Measurements from ENCODE around the gene MAPK7. TPM values are rescaled to one million over a fixed set of nuclear protein-coding genes. Genes with fewer than 3 reads are reported as not detected.

Gene MAPK7
- total RNA-seq, 1 donor from 2014 or later, result 25.1 TPM

- TF ChIP-seq EZH2 (IDR thresholded peaks at IDR 0.05; ENCODE audit: insufficient read depth, low read length) (no peak), CTCF (IDR thresholded peaks at IDR 0.05; ENCODE audit: insufficient read depth, low read depth, low read length) (no peak)
- H3K4me1 ChIP-seq (ENCODE audit: insufficient read depth, low read length), result peaks cover 13% of the 10 kb centered on the region
- H4K20me1 ChIP-seq (ENCODE audit: insufficient read depth, low read length), result no peaks in the 10 kb centered on the region
- Mint-ChIP-seq H3K27ac (ENCODE audit: unreplicated experiment) (no peak overlapping the region), H3K36me3 (ENCODE audit: low read depth, unreplicated experiment) (peaks cover 5% of the 10 kb centered on the region), H3K27me3 (ENCODE audit: low read depth, unreplicated experiment) (peaks cover 7% of the 10 kb centered on the region), H3K4me1 (ENCODE audit: low read depth, unreplicated experiment) (peaks cover 6% of the 10 kb centered on the region), H3K9me3 (ENCODE audit: unreplicated experiment) (no peaks in the 10 kb centered on the region), H3K4me3 (ENCODE audit: unreplicated experiment) (no peak overlapping the region)
- H2AFZ ChIP-seq (ENCODE audit: low read depth, low read length), result no peak overlapping the region
- DNase-seq (ENCODE audit: low read depth) (no peak), FAIRE-seq (no peak)
- no peaks in the 10 kb centered on the region for H3K9me3 ChIP-seq (ENCODE audit: insufficient read depth, low read depth, low read length)
- no peaks in the 10 kb centered on the region for H3K79me2 ChIP-seq (ENCODE audit: insufficient read depth, low read length)
- no peak overlapping the region for H3K9ac ChIP-seq (ENCODE audit: low read length)
- no peaks in the 10 kb centered on the region for H3K27me3 ChIP-seq (ENCODE audit: insufficient read depth, low read length)
- no peak overlapping the region for H3K4me3 ChIP-seq (ENCODE audit: insufficient read depth, low read depth, low read length)
- no peak overlapping the region for H3K4me2 ChIP-seq (ENCODE audit: low read length)
- no peak overlapping the region for H3K27ac ChIP-seq (ENCODE audit: low read depth, low read length)
- H3K36me3 ChIP-seq (ENCODE audit: insufficient read depth, low read length), result no peaks in the 10 kb centered on the region
Measured at GRCh38 chr17:19365833-19366636, 12.3 kb upstream of the MAPK7 start.

- Histone ChIP-seq H3K4me1 (ENCODE audit: insufficient read depth, low read length) (peaks cover 10% of the 10 kb centered on the region), H3K9me3 (ENCODE audit: insufficient read depth, low read depth, low read length) (no peaks in the 10 kb centered on the region), H3K27me3 (ENCODE audit: insufficient read depth, low read length) (no peaks in the 10 kb centered on the region), H4K20me1 (ENCODE audit: insufficient read depth, low read length) (no peaks in the 10 kb centered on the region), H2AFZ (ENCODE audit: low read depth, low read length) (no peak overlapping the region), H3K9ac (ENCODE audit: low read length) (no peak overlapping the region), H3K4me3 (ENCODE audit: insufficient read depth, low read depth, low read length) (no peak overlapping the region), H3K4me2 (ENCODE audit: low read length) (no peak overlapping the region), H3K79me2 (ENCODE audit: insufficient read depth, low read length) (no peaks in the 10 kb centered on the region), H3K36me3 (ENCODE audit: insufficient read depth, low read length) (no peaks in the 10 kb centered on the region), H3K27ac (ENCODE audit: low read depth, low read length) (no peak overlapping the region)
- Mint-ChIP-seq H3K27me3 (ENCODE audit: low read depth, unreplicated experiment) (peaks cover 7% of the 10 kb centered on the region), H3K4me3 (ENCODE audit: unreplicated experiment) (no peak overlapping the region), H3K9me3 (ENCODE audit: unreplicated experiment) (no peaks in the 10 kb centered on the region), H3K36me3 (ENCODE audit: low read depth, unreplicated experiment) (peaks cover 2% of the 10 kb centered on the region), H3K4me1 (ENCODE audit: low read depth, unreplicated experiment) (peaks cover 9% of the 10 kb centered on the region), H3K27ac (ENCODE audit: unreplicated experiment) (no peak overlapping the region)
- DNase-seq (ENCODE audit: low read depth), result no peak
- FAIRE-seq, result no peak
- TF ChIP-seq EZH2 (IDR thresholded peaks at IDR 0.05; ENCODE audit: insufficient read depth, low read length) (no peak), CTCF (IDR thresholded peaks at IDR 0.05; ENCODE audit: insufficient read depth, low read depth, low read length) (no peak)
Measured at GRCh38 chr17:19366637-19366972, 11.7 kb upstream of the MAPK7 start.

GRCh38 chr17:19368229-19368628, 10.1 kb upstream of the MAPK7 start:
- Histone ChIP-seq H4K20me1 (ENCODE audit: insufficient read depth, low read length) (no peaks in the 10 kb centered on the region), H3K4me2 (ENCODE audit: low read length) (no peak overlapping the region), H3K4me1 (ENCODE audit: insufficient read depth, low read length) (peaks cover 6% of the 10 kb centered on the region), H3K9me3 (ENCODE audit: insufficient read depth, low read depth, low read length) (no peaks in the 10 kb centered on the region), H2AFZ (ENCODE audit: low read depth, low read length) (no peak overlapping the region), H3K36me3 (ENCODE audit: insufficient read depth, low read length) (no peaks in the 10 kb centered on the region), H3K9ac (ENCODE audit: low read length) (no peak overlapping the region), H3K4me3 (ENCODE audit: insufficient read depth, low read depth, low read length) (no peak overlapping the region), H3K27me3 (ENCODE audit: insufficient read depth, low read length) (no peaks in the 10 kb centered on the region), H3K27ac (ENCODE audit: low read depth, low read length) (no peak overlapping the region), H3K79me2 (ENCODE audit: insufficient read depth, low read length) (no peaks in the 10 kb centered on the region)
- H3K27me3 Mint-ChIP-seq (ENCODE audit: low read depth, unreplicated experiment), result peaks cover 7% of the 10 kb centered on the region
- H3K9me3 Mint-ChIP-seq (ENCODE audit: unreplicated experiment), result no peaks in the 10 kb centered on the region
- FAIRE-seq (no peak), DNase-seq (ENCODE audit: low read depth) (no peak)
- TF ChIP-seq EZH2 (IDR thresholded peaks at IDR 0.05; ENCODE audit: insufficient read depth, low read length) (no peak), CTCF (IDR thresholded peaks at IDR 0.05; ENCODE audit: insufficient read depth, low read depth, low read length) (no peak)
- H3K4me3 Mint-ChIP-seq (ENCODE audit: unreplicated experiment), result no peak overlapping the region
- H3K27ac Mint-ChIP-seq (ENCODE audit: unreplicated experiment), result no peak overlapping the region
- H3K36me3 Mint-ChIP-seq (ENCODE audit: low read depth, unreplicated experiment), result peaks cover 2% of the 10 kb centered on the region
- peaks cover 9% of the 10 kb centered on the region for H3K4me1 Mint-ChIP-seq (ENCODE audit: low read depth, unreplicated experiment)
